NK-92 treated with Interleukin-12 subunit alpha and Interleukin-12 subunit beta, amount 100 ng/mL, for 24 hours (cell line): Measurements from ENCODE around the gene RGS5.
A peak's percentile ranks its signal among the peaks of the same experiment; 100 is the strongest.

Source experiments
- DNase-seq: peaks from one replicate; lab custom pipeline; 2025; lab: John Stamatoyannopoulos, UW

RGS5 gene

GRCh38 chr1:163182330-163182949, 20.3 kb downstream of the RGS5 start:
- no peak for DNase-seq

GRCh38 chr1:163178628-163179027, 24.1 kb downstream of the RGS5 start:
- no peak for DNase-seq

GRCh38 chr1:163176797-163177196, 25.9 kb downstream of the RGS5 start:
- no peak for DNase-seq

GRCh38 chr1:163174524-163175437, 27.9 kb downstream of the RGS5 start:
- DNase-seq, result peak; percentile 31

GRCh38 chr1:163173121-163173520, 29.6 kb downstream of the RGS5 start:
- DNase-seq, result no peak

GRCh38 chr1:163172596-163172995, 30.1 kb downstream of the RGS5 start:
- no peak for DNase-seq

GRCh38 chr1:163171826-163172225, 30.9 kb downstream of the RGS5 start:
- no peak for DNase-seq

GRCh38 chr1:163170975-163171676, 31.6 kb downstream of the RGS5 start:
- DNase-seq, result no peak

- no peak for DNase-seq
Measured at GRCh38 chr1:163170331-163170730, 32.4 kb downstream of the RGS5 start.

GRCh38 chr1:163169553-163169952, 33.2 kb downstream of the RGS5 start:
- DNase-seq, result no peak

GRCh38 chr1:163168053-163168452, 34.7 kb downstream of the RGS5 start:
- DNase-seq, result no peak

GRCh38 chr1:163166886-163167555, 35.7 kb downstream of the RGS5 start:
- DNase-seq, result no peak

GRCh38 chr1:163165119-163165518, 37.6 kb downstream of the RGS5 start:
- DNase-seq, result no peak

- no peak for DNase-seq
Measured at GRCh38 chr1:163163881-163164582, 38.7 kb downstream of the RGS5 start.

- no peak for DNase-seq
Measured at GRCh38 chr1:163163163-163163562, 39.6 kb downstream of the RGS5 start.

GRCh38 chr1:163162381-163162914, 40.3 kb downstream of the RGS5 start:
- no peak for DNase-seq

GRCh38 chr1:163161841-163162240, 40.9 kb downstream of the RGS5 start:
- no peak for DNase-seq

- no peak for DNase-seq
Measured at GRCh38 chr1:163161337-163161736, 41.4 kb downstream of the RGS5 start.

- DNase-seq, result no peak
Measured at GRCh38 chr1:163155606-163156005, 47.1 kb downstream of the RGS5 start.

- DNase-seq, result no peak
Measured at GRCh38 chr1:163148911-163149310, 53.8 kb downstream of the RGS5 start.

GRCh38 chr1:163147019-163147418, 55.7 kb downstream of the RGS5 start:
- DNase-seq, result no peak
